KMS-11 (cell line): Measurements from ENCODE around the gene SUPT3H.
A peak's percentile ranks its signal among the peaks of the same experiment; 100 is the strongest.

Source experiments
- H2AFZ ChIP-seq: fragments of 200-600 bp; sonication (generic); 2 replicates; pipeline ENCODE4 v1.6.1; 2016; ENCODE audit warnings: antibody characterized with exemption, mixed run types, low read depth
- H3K27ac ChIP-seq: fragments of 200-600 bp; sonication (generic); 2 replicates; pipeline ENCODE4 v1.6.1; 2016; ENCODE audit warnings: mild to moderate bottlenecking, mixed run types
- H3K27me3 ChIP-seq: fragments of 200-600 bp; sonication (generic); 2 replicates; pipeline ENCODE4 v1.6.1; 2017; ENCODE audit warnings: mild to moderate bottlenecking, low read depth, mixed run types, moderate library complexity; ENCODE audit not compliant: insufficient read depth
- H3K36me3 ChIP-seq: fragments of 200-600 bp; sonication (generic); 2 replicates; pipeline ENCODE4 v1.6.1; 2017; ENCODE audit warnings: mild to moderate bottlenecking, mixed run types; ENCODE audit not compliant: insufficient read depth
- H3K4me1 ChIP-seq: fragments of 200-600 bp; sonication (generic); 2 replicates; pipeline ENCODE4 v1.6.1; 2016; ENCODE audit warnings: mild to moderate bottlenecking, low read depth, mixed run types; ENCODE audit not compliant: poor library complexity, severe bottlenecking
- H3K4me2 ChIP-seq: fragments of 200-600 bp; sonication (generic); 2 replicates; pipeline ENCODE4 v1.7.0; 2016; ENCODE audit warnings: mild to moderate bottlenecking, mixed run types
- H3K4me3 ChIP-seq: fragments of 200-600 bp; sonication (generic); IDR thresholded peaks from 2 replicates; pipeline ENCODE4 v1.6.1; 2017; ENCODE audit warnings: low read depth, low read length, mixed read lengths; ENCODE audit not compliant: insufficient read depth
- H3K79me2 ChIP-seq: fragments of 200-600 bp; sonication (generic); 2 replicates; pipeline ENCODE4 v1.6.1; 2016; ENCODE audit warnings: low read depth, mixed run types; ENCODE audit not compliant: insufficient read depth
- H3K9ac ChIP-seq: fragments of 200-600 bp; sonication (generic); 2 replicates; pipeline ENCODE4 v1.6.1; 2016; ENCODE audit warnings: mild to moderate bottlenecking, mixed run types
- H4K20me1 ChIP-seq: fragments of 200-600 bp; sonication (generic); 2 replicates; pipeline ENCODE4 v1.6.1; 2016; ENCODE audit warnings: mild to moderate bottlenecking, mixed run types; ENCODE audit not compliant: insufficient read depth
- TF ChIP-seq, protein P1 (sequence below): fragments of 200-600 bp; sonication (generic); conservative IDR thresholded peaks from 2 replicates; pipeline ENCODE4 v1.6.1; 2017; ENCODE audit warnings: low read depth, mild to moderate bottlenecking, antibody characterized with exemption, low read length, moderate library complexity, mixed read lengths

SUPT3H gene

GRCh38 chr6:45192556-45192955, 185.2 kb downstream of the SUPT3H start:
- Histone ChIP-seq H3K4me3 (no peak overlapping the region), H3K79me2 (peaks cover 9% of the 10 kb centered on the region; the same call in 1 of the 2 replicates), H3K27ac (peak overlapping the region; percentile 85; the same call in 1 of the 2 replicates), H3K9ac (no peak overlapping the region), H3K36me3 (no peaks in the 10 kb centered on the region), H4K20me1 (no peaks in the 10 kb centered on the region), H3K4me1 (peaks cover 83% of the 10 kb centered on the region), H3K4me2 (peak overlapping the region; percentile 81), H2AFZ (no peak overlapping the region), H3K27me3 (no peaks in the 10 kb centered on the region)
- TF ChIP-seq, protein P1, sequence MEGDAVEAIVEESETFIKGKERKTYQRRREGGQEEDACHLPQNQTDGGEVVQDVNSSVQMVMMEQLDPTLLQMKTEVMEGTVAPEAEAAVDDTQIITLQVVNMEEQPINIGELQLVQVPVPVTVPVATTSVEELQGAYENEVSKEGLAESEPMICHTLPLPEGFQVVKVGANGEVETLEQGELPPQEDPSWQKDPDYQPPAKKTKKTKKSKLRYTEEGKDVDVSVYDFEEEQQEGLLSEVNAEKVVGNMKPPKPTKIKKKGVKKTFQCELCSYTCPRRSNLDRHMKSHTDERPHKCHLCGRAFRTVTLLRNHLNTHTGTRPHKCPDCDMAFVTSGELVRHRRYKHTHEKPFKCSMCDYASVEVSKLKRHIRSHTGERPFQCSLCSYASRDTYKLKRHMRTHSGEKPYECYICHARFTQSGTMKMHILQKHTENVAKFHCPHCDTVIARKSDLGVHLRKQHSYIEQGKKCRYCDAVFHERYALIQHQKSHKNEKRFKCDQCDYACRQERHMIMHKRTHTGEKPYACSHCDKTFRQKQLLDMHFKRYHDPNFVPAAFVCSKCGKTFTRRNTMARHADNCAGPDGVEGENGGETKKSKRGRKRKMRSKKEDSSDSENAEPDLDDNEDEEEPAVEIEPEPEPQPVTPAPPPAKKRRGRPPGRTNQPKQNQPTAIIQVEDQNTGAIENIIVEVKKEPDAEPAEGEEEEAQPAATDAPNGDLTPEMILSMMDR = no peak

GRCh38 chr6:45191414-45191813, 186.3 kb downstream of the SUPT3H start:
- Histone ChIP-seq H3K27me3 (no peaks in the 10 kb centered on the region), H2AFZ (no peak overlapping the region), H3K4me1 (peaks cover 82% of the 10 kb centered on the region), H4K20me1 (no peaks in the 10 kb centered on the region), H3K27ac (no peak overlapping the region), H3K4me2 (peak overlapping the region; percentile 81), H3K36me3 (no peaks in the 10 kb centered on the region), H3K4me3 (no peak overlapping the region), H3K9ac (no peak overlapping the region), H3K79me2 (peaks cover 3% of the 10 kb centered on the region; the same call in 1 of the 2 replicates)
- TF ChIP-seq, protein P1 = no peak

DNA sequence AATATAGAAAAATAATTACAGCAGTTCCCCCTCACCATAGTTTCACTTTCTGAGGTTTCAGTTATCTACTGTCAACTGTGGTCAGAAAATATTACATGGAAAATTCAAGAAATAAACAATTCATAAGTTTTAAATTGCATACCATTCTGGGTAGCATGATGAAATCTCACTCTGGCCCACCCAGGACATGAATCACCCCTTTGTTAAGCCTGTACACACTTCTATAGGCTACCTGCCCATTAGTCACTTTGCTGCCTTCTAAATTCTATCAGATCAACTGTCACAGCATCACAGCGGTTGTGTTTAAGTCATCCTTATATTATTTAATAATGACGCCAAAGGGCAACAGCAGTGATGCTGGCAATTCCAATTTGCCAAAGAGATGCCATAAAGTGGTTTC, 189.9 kb downstream of the SUPT3H start:
- no peak overlapping the region for H3K9ac ChIP-seq
- H3K36me3 ChIP-seq = no peaks in the 10 kb centered on the region
- TF ChIP-seq, protein P1 = no peak
- H3K27me3 ChIP-seq = no peaks in the 10 kb centered on the region
- no peak overlapping the region for H3K27ac ChIP-seq
- H3K79me2 ChIP-seq = no peaks in the 10 kb centered on the region; the same call in 1 of the 2 replicates
- H3K4me3 ChIP-seq = no peak overlapping the region
- peaks cover 80% of the 10 kb centered on the region for H3K4me1 ChIP-seq
- H4K20me1 ChIP-seq = no peaks in the 10 kb centered on the region
- no peak overlapping the region for H2AFZ ChIP-seq
- peak overlapping the region; percentile 59; the same call in 1 of the 2 replicates for H3K4me2 ChIP-seq

- Histone ChIP-seq H3K27ac (no peak overlapping the region), H3K9ac (no peak overlapping the region), H2AFZ (no peak overlapping the region; the same call in 1 of the 2 replicates), H3K36me3 (no peaks in the 10 kb centered on the region), H3K4me1 (peaks cover 60% of the 10 kb centered on the region), H3K79me2 (no peaks in the 10 kb centered on the region), H3K4me2 (peak overlapping the region; percentile 33; the same call in 1 of the 2 replicates), H3K27me3 (no peaks in the 10 kb centered on the region), H4K20me1 (no peaks in the 10 kb centered on the region), H3K4me3 (no peak overlapping the region)
- TF ChIP-seq, protein P1 = no peak
Observed at GRCh38 chr6:45185403-45186251, 192.1 kb downstream of the SUPT3H start.
